Pons (tissue), 1 donor: ENCODE measurements around the gene ACOX2.
A peak's percentile ranks its signal among the peaks of the same experiment; 100 is the strongest.
"Not testable (repeated sequence)": the region's sequence is repeated elsewhere in the genome, so short reads cannot be mapped to it uniquely, and the experiment has no call there.

ENCODE experiments used
- DNase-seq: peaks from one replicate; pipeline ENCODE4 v3.0.0-alpha.2; 2016; ENCODE audit warnings: low spot score

ACOX2 gene

GRCh38 chr3:58535531-58536500 lies 1.2 kb downstream of the ACOX2 start:
- DNase-seq = no peak

GRCh38 chr3:58534592-58535494 lies 2.1 kb downstream of the ACOX2 start:
- no peak for DNase-seq

DNA sequence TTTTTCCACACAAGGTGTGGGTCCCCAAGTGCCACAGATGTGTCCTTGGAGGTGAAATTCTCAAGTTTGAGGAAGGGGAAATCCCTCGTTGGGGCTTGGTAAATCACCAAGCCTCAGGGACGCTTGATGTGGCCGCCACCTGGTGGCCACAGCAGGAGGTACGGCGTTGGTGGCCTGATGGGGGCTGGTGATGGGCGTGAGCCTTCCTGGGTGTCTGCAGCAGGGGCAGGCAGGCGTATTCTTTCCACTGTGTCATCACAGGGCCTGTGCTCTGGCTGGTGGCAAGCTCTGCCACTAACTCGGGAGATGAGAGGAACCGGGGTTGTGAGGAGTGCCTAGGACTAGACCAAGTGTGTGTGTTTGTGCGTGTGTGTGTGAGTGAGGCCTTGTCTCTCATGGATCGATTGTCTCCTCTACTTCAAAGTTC lies 4.2 kb downstream of the ACOX2 start:
- DNase-seq = peak; percentile 80

GRCh38 chr3:58531956-58532355 lies 5.0 kb downstream of the ACOX2 start:
- no peak for DNase-seq

GRCh38 chr3:58531555-58531954 lies 5.4 kb downstream of the ACOX2 start:
- DNase-seq = no peak

DNA sequence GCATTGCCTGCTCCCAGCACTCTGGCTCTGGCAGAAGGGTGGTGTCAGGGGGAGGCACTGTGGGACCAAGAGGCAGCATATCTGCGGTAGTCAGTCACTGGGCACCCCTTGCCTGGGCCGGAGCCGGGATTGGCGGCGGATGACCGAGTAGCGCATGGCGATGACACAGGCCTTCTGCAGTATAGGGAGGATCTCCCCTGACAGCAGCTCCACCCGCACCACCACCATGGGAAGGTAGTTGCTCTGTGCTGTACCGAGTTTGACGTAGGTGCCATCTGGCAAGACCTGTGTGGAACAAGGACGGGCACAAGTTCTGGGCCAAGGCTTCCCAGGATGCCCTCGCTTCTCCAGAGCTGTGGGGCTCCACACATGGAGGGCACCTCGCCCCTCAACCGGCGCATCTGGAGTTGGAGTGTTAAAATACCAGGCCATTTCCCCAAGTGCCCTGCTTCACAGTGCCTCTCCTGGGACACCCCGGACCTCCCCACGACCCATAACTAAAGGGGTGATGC lies 6.6 kb downstream of the ACOX2 start:
- DNase-seq = no peak

DNA sequence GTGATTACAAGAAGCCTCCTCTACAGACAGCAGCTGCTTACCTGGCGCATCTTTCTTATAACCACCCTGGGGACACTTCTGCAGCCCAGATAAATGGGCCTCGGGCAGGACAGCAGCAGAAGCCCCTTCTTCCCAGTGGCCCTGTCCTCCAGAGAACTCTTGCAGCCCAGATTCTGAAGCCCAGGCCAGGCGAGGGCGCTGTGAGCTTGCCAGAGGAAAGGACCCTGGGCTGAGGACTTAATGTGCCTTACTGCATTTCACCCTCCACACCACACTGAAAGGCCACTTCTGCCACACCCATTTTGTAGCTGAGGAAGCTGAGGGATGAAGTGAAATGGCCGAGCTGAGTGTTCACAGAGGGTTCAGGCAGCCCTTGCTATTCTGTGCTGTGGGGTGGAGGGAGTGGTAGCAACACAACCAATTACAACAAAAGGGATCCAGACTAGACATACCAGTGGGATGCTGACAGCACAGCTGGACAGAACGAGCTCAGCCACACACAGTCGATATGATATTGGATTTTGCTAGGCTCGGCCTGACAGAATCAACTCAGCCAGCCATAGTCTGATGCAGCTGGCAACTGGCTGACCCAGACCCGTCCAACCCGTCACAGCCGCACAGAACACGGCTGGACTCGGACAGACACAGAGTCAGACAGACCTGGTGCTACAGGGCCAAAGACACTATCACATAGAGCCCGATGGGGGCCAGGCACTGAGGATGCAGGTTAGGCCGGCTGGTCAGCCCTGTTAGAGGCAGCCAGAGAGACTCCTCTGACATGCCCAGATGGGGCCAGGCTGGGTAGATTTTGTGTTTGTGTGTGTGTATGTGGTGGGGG lies 7.3 kb downstream of the ACOX2 start:
- no peak for DNase-seq

DNA sequence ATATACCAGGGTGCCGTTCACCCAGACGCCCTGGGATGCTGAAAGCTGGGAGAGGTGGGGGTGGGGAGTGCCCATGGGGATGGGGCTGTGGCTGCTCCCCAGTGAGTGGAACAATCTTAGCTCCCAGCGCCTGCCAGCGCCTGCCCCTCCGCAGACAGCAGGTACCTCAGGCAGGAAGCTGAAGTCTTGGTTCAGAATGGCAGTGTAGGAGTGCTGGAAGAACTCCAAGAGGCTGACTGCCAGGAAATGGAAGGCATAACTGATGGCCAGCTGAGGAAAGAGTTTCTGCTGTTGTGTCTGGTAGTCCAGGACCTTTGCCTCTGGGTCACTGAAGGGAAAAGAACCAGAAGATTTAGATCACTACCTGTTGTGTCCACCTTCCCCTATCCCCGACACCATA lies 8.4 kb downstream of the ACOX2 start:
- peak; percentile 36 for DNase-seq

GRCh38 chr3:58527440-58527839 lies 9.6 kb downstream of the ACOX2 start:
- not testable (repeated sequence) for DNase-seq

DNA sequence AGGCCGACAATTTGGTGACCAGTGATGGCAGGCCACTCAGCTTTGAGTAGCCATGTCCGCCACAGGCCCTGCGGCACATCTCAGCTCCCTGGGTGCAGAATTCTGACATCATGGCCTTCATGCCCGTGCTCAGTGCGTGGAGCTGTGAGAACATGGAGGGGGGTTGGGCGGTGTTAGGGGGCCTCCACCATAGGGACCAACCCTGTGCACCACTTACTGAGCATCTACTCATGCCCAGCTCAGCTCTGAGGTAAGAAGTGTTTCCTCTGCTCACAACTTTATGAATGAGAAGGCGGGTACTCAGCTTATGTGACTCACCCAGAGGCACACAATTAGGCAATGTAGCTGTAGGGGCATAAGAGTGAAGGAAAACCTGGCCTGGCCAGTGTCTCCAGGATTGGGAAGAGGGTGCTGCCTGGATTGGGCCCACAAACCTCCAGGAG lies 10.5 kb downstream of the ACOX2 start:
- no peak for DNase-seq

- DNase-seq = no peak
Measured at GRCh38 chr3:58524326-58524888, 12.6 kb downstream of the ACOX2 start.

- no peak for DNase-seq
Measured at GRCh38 chr3:58522759-58523425, 14.1 kb downstream of the ACOX2 start.

DNA sequence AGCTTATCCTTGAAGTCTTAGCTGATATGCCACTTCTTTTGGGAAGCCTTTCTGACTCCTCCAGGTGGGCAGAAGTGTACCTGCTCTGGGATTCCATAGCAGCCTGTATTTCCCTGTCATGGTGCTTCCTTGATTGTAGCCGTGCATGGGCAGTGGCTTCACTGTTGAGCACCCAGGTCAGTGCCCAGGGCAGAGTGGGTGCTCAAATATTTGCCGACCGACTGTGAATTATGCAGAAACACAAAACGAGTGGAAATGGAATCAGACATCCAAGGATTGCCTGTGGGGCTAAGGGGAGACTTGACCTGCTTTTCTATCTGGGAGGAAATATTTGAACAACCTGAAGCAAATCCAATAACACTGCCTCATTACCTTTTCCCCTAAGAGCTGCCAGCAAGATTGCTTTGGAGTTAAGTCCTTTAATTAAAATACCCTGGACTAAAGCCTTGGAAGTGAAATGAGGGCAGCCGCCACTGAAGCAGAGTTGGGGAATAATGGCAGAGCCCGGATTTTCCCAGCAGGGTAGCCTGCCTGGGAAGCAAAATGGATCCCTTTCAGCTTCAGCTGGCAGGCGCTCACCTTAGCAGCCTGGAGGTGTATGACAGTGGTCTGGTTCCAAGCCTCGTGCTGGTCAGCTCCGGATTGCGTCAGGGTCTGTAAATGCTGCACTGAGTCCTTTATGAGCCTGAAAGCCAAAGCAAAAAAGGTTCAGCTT lies 14.9 kb downstream of the ACOX2 start:
- peak; percentile 42 for DNase-seq

- DNase-seq = no peak
Measured at GRCh38 chr3:58521336-58521670, 15.7 kb downstream of the ACOX2 start.

DNA sequence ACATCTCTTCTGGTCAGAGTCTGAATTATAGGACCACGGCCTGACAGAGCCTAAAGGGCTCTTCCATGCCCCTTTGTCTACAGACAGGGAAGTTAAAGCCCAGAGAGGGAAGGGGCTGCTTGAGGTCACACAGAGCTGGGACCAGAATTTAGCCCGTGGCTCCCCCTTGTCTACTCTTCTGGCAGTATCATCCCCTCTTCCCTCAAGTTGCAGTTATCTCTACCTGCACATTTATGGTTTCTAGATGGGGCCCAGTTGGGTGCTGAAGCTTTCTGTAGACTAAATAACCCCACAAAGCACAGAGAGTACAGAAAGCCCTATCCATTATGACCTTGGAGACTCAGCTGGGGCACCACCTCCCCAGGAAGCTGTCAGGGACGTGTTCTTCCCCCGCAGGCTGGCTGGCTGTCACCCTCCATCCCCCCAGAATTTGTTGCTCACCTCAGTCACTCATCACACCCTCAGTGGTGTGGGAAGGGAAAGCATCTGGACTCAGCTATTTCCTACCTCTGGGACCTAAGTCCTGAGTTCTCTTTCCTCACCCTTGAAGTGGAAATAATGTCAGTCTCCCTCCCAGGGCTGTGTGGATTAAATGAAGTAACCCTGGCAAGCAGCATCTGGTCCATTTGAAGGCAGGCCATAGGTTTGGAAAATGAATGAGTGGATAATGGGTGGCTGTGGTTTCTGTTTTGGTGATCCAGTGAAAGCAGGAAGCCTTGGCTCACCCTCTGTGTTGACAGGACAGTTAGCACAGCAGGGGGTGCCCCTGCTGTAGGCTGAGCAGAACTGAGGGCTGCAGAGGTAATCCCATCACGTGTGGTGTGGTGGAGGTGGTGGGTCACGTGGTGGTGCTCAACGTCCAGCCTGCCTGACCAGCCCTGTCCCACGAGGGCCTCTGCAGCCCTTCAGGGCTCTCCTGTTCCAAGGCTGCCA lies 16.3 kb downstream of the ACOX2 start:
- DNase-seq = no peak

DNA sequence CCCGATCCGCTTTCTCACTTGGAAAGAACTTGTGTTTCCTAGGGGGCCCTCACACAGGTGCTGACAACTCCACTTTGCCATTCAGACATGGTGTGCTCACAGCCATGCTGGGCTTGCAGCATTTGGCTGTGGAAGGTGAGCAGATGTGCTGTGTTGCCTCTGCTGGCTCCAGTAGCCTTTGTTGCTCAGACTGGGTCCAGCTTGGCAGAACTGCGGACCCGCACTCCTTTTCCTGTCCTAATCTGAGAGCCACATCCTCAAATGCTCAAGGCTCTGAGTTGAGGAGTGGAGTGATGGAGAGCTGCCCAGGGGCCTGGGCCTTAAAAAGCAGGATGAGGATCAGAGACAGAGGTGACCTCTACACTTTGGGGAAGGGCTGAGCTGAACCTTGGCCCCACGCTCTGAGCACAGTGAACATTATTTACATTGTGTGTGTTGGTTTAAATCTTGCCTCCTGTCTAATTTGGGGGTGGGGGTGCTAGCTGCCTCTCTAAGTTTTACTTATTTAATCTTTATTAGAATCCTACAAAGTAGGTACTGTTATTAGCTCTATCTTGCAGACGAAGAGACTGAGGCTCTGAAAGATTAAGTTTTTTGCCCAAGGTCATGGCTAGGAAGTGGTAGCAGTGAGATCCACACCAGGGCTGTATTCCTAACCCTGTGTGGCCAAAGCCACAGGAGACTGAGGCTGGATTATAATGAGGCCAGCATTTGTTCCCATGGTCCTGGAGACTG lies 17.2 kb downstream of the ACOX2 start:
- no peak for DNase-seq

GRCh38 chr3:58518291-58518789 lies 18.6 kb downstream of the ACOX2 start:
- no peak for DNase-seq

DNA sequence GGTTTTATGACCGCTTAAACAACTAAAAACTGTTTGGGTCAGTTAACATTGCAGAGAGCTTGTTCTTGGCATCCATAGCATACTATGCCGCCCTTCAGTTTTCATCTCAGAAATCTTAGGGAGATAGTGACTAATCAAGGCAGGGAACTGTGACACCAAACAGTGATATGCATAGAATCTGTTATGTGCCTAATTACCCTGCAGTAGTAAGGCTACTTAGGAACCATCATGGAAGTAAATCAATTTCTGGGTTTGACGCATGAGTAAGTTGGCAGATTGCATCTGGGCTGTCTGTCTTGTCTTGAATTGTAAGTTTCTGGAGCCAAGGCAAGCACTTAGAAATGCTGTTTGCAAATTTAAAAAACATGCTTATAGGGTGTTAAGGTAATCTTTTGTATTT lies 22.6 kb downstream of the ACOX2 start:
- DNase-seq = no peak
